NCI-H345 treated with DMSO at 0.1 percent for 48 hours (cell line): ENCODE measurements around the gene GNAI2.
A peak's percentile ranks its signal among the peaks of the same experiment; 100 is the strongest.
"Not testable (repeated sequence)": the region's sequence is repeated elsewhere in the genome, so short reads cannot be mapped to it uniquely, and the experiment has no call there.

Source experiments
- DNase-seq: peaks from one replicate; lab custom pipeline; 2025; ENCODE audit not compliant: unreplicated experiment; lab: John Stamatoyannopoulos, UW

The GNAI2 gene

DNA sequence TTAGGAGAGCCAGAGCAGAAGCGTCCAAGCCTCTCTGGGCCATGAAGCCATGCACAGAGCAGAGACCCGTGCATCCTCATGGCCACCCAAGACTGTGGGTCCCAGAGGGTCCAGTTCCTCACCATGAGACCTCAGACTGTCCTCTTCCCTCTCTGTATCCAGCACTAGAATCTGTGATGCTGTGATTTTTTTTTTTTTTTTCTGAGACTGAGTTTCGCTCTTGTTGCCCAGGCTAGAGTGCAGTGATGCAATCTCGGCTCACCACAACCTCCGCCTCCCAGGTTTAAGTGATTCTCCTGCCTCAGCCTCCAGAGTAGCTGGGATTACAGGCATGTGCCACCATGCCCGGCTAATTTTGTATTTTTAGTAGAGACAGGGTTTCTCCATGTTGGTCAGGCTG is 8.8 kb downstream of the GNAI2 start:
- DNase-seq: not testable (repeated sequence)

DNA sequence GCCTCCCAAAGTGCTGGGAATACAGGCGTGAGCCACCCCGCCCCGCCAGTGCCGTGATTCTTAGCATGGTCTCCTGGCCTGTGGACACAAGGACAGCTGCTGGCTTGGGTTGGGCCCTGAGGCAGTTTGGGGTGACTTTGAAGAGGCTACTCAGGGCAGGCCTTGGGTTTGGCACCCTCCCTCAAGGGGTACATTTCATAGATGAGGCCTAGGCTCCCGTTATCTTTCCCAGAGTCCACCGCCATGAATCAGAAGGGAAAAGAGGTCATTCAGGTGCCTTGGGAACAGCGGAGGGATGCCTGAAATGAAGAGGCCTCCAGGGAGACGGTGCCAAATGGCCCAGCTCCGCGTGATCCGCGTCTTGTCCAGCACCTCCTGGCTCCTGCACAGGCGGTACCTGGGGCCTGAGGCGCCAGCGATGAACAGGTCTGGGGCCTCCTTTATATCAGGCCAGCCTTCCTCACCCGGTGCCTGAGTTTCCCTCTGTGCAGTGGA is 9.3 kb downstream of the GNAI2 start:
- DNase-seq: no peak

DNA sequence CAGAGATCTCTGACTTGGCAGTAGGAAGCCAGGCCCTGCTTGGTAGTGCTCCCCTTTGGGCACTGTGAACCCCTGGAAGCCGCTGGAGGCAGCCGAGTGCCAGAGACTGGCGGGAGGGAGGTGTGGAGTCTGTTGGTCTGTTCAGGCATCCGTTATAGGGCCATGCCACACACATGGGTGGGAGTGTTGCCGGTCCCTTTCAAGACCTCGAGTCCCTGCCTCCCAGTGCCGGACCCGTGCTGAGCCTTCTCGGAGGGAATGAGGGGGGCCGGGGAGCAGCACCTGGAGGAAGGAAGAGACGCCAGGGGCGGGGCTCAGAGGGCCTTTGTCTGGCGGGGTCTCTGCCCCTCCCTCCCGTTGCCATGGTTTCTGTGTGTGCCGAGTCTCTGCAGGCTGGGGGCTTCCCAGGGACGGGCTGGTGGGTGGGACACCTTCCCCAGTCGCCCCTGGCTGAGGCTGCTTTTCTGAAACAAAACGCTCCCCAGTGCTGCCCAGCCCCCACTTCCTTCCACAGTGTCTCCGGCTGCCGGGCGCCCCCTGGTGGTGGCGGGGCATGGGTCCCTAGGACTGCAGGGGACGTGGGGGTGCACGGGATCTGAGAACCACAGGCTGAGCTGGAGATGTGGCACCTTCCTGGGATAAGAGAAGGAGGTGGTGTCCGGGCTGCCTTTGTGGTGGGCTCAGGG is 10.0 kb downstream of the GNAI2 start:
- DNase-seq: peak; percentile 46

DNA sequence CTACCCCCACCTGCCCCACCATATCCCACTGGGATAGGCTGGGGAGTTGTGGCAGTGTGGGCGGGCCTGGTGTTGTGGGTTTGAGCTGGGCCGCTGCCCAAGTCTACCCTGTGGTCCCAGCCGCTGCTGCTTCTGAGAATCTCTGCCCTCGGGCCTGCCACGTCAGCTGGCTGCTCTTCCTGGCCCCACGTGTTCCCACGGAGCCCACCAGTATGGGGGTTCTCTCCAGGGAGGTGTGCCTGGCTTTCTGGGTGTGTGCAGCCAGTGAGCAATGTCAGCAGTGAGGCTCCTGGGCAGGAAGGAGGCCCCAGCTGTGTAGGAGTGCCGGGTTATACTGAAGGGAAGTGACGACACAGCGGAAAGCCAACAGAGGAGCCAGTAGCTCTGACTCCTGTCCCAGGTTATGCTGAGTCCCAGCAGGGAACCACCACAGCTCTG is 10.5 kb downstream of the GNAI2 start:
- no peak for DNase-seq

DNA sequence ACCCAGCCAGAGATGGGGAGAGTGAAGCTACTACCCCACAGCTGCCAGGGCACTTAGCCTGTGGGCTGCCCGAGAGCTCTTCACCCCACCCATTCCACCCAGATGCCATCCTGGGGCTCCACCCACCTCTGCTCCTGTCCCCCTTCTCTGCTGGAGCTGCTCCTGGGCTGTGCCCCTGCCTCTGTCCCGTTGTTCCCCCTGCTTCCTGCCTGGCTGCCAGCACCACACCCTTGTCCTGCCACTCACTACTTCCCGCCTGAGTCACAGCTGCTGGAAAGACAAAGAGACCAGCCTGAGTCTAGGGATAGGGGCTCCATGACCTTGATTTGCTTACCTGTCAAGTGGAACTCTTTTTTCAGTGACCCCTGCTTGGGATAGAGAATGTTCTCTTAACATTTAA is 12.4 kb downstream of the GNAI2 start:
- DNase-seq: no peak

DNA sequence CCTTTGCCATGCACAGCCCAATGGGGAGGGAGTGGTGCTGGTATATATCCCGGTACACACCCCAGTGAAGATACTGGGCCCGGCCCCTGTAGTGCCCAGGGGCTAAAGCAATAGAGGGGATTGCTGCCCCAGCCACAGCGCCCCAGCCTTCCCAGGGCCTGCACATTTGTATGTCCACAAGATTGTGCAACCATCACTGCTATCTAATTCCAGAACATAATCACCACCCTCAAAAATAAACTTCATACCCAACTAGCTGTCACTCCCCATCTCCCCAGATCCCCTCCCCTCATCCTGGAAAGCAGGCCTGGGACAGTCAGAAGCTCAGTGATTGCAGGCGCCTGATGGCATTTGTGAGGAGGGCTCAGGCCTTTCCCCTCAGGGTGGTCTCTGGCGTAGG is 13.5 kb downstream of the GNAI2 start:
- DNase-seq: no peak

DNA sequence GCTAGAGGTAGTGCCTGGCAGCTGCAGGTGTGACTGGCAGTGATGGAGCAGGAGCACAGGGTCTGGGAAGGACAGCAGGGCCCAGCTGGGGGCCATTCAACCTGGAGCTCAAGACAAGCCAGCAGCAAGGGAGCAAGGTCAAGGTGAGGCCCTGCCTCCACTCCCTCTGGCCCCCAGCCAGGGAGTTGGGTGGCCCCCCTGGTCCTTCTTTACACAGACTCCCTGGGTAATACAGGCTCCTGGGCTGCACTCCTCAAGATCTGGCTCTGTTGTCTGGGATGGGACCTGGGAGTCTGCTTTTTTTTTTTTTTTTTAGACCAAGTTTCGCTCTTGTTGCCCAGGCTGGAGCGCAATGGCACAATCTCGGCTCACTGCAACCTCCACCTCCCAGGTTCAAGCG is 14.5 kb downstream of the GNAI2 start:
- DNase-seq: no peak

DNA sequence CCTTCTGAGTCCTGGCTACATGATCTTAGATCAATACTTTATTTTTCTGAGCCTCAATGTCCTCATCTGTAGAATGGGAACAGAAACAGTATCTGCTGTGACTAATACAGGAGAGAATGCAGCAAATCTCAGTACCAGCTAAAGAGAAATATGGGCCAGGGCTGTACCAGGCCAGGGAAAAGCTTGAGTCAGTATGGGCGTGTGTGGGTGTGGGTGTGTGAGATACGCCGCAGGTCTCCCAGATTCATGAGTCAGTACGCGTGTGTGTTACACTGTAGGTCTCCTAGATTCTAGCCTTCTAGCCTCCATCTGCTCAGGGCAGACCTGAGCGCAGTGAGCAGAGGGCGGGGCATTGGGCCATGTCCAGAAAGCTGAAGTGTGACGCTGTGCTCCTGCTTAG is 15.2 kb downstream of the GNAI2 start:
- no peak for DNase-seq

DNA sequence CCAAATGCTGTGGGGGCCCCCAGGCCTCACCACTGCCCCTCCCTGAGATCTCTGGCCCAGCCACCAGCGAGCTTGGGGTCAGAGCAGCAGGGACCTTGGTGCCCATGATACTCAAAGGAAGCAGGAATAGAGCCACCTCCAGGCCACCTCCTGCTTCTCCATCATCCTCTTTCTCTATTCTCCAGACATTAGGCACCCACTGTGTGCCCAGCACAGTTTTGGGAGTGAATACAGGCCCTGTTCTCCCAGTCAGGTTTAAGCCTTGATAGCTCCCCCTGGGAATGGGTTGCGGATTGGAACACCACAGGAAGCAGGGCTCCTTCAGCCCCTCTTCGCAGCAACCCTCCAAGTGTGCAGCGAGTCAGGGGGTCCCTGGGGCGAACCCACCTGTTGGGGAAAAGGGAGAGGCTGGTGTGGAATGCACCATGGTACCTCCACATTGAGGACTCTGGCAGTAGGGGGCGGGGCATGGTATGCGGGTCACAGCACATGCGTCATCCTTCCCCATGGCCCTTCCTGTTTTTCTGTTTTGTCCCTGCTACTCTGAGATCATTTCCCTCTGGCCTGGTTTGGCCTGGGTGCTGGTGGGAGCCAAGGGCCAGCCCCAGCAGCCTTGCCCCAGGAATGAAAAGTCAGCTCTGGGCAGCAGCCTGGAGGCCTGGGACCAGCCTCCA is 18.7 kb downstream of the GNAI2 start:
- no peak for DNase-seq

DNA sequence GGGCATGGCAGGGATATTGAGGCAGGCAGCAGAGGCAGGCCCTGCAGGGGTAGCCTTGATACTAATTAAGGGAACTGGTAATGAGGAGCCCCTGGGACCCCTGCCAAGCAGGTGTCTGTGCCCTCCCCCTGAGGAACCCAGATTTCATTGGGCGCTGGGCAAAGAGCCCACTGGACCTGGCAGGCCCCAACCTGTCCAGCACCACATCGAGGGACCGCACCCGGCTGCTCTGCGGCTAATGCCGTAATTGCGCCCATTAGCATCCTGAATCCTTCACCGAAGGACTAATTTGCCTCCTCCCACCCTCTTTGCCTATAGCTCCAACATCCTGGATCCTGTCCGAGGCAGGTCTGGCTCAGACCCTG is 19.2 kb downstream of the GNAI2 start:
- no peak for DNase-seq

DNA sequence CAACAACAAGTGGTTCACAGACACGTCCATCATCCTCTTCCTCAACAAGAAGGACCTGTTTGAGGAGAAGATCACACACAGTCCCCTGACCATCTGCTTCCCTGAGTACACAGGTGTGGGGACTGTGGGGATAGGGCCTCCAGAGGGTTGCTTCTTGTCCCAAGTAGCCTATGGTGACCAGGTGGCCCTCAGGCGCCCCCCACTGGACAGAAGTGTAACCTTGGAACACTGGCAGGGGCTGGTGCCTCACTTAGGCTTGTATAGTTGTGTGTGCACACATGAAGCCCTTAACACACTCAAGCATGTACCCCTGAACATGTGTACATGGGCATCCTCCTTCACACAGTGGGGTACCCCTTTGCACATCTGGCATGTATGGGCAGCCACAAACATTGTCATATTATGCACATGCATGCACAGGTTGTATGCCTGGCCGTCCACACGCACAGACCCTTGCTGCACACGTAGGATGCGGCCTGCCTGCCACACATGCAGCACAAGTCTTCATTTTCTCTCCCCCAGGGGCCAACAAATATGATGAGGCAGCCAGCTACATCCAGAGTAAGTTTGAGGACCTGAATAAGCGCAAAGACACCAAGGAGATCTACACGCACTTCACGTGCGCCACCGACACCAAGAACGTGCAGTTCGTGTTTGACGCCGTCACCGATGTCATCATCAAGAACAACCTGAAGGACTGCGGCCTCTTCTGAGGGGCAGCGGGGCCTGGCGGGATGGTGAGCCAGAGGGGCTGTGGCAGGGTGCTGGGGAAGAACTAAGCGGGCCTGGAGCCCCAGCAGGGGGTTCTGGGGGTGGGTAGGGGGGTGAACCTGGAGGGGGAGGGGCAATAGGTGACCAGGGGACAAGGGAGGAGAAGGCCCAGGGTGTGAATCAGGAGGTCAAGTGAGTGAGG is 21.2 kb downstream of the GNAI2 start:
- no peak for DNase-seq

DNA sequence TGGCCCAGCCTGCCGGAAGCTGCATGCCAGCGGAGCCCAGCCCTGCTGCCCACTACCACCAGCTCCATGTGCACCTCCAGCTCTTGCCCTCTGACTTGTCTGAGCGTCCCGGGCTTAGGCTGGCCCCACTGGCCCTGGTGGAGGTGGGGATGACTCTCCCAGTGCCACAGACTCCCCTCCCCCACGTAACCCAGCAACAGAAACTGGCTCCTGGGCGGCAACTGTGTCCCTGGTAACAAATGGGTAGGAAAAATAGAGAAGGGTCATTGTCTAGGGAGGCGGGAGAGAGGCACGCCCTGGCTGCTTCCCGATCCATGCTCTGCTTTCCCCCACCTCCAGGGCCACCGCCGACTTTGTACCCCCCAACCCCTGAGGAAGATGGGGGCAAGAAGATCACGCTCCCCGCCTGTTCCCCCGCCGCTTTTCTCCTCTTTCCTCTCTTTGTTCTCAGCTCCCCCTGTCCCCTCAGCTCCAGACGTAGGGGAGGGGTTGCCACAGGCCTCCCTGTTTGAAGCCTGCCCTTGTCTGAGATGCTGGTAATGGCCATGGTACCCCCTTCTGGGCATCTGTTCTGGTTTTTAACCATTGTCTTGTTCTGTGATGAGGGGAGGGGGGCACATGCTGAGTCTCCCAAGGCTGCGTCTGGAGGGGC is 22.2 kb downstream of the GNAI2 start:
- DNase-seq: no peak

DNA sequence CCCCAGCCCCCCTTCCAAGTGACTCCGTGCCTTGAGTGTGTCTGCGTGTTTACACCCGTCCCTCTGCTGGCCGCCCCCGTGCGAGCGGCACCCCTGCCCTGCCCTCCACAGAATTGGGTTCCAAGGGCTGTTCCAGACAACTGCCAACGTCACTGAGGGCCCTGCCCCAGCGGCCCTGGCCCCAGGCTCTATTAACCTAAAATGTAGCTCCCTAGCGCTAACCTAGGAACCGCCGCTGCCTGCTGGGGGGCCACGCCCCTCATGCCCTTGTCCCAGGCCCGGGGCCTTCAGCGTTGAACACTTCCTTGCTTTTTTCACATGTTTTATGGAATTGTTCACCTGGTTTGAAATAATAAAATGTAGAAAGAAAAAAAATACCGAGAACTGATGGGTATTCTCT is 23.0 kb downstream of the GNAI2 start:
- DNase-seq: no peak

DNA sequence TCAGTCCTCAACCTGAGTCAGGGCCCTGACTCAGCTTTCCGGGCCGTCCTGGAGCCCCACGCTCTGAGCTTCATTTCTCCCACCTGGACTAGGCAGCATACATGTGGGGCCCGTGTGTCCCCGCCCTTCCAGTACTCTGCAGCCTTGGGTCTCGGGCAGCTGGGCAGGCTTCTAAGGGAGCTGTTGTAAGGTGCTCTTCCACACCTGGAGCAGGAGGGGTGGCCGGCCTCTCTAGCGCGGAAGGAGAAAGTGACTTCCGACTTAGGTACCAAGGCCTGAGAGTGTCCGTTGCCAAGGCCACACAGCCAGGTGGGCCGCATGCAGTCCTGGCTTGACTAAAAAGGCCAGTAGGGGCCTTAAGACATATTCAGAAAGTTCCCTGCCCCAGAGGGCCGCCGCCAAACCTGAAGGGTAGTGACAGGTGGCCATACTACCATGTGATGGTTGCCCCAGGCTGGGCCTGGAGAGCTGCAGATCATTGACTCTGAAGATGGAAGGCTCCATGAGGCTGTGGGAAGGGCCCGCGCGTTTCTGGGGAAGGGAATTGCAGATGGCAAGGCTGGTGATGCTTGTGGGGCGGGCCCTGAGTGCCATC is 23.5 kb downstream of the GNAI2 start:
- peak; percentile 28 for DNase-seq

DNA sequence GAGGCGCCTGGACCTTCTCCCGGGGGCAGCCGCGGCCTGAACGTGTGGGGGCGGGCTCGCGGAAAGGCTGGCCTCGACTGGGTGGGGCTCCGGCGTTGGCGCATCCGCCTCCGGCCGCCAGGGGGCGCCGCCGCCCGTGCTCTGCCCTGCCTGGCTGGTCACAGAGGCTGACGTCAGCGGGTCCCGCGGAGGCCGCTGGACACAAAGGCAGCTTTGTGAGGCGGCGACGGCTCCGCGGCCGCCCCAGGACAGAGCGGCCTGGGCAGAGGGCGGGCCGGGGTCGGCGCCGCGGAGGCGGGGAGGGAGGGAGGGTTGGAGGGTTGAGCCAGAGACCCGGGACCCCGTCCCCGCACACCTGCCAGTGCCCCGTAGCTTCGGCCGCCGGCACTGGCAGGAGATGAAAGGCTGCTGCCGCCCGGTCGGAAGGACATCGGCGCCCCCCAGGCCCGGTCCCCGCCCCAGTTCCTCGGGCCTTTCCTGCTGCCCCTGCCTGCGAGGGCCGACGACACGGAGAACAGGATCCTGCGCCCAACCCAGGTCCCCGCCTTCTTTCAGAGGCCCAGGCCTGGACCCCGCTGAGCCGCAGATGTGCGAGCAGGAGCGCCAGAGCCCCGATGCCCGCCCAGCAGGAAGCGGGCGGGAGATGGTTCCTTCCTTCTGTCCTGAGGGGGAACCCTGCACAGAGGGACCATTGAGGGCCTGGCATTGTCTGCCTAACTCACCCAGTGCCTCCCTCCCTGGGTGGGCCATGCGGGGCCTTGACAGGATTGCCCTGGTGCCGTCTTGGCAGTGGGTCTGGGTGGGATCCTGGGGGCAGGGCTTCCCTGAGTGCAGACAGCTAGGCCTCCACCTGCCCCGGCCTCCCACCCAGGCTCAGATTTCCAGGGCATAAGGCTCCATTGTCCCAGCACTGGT is 24.3 kb downstream of the GNAI2 start:
- peak; percentile 49 for DNase-seq

DNA sequence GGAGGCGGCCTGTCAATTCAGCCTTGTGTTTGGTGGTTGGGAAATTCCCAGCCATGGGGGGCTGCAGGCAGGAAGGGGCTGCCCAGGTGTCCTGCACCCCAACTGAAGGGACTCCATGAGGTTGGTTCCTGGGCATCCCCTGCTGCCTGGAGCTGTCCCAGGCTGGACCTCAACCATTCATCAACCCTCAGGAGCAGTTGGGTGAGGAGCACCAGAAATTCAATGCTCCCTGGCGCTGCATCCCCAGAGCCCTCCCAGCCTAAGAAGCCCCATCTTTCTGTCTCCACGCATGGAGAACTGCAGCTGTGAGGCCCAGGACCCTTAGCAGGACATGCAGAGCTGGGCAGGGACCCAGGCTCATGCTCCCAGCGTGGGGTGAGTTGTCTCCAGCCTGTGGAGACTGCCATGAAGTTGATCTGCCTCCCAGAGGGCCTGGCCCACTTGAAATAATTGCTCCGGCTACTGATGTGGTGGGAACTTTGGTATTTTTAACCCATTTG is 25.0 kb downstream of the GNAI2 start:
- DNase-seq: no peak

DNA sequence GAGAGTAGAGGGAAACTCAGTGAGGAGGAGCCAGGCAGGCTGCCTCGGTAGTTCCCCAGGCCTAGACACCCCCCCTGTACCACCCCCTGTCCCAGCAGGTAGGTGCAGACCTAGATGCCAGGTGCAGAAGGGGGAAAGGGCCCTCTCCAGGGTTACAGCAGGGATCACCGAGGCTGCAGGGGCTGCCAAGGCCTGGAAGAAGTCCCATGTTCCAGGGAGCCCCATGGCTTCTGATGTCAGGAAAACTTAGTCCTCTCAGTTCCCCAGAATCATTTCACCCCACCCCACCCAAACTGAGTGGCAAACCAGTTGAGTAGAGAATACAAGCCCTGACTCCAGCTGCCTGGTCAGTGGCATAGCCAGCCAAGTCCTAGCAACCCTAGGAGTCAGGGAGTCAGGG is 25.5 kb downstream of the GNAI2 start:
- no peak for DNase-seq

DNA sequence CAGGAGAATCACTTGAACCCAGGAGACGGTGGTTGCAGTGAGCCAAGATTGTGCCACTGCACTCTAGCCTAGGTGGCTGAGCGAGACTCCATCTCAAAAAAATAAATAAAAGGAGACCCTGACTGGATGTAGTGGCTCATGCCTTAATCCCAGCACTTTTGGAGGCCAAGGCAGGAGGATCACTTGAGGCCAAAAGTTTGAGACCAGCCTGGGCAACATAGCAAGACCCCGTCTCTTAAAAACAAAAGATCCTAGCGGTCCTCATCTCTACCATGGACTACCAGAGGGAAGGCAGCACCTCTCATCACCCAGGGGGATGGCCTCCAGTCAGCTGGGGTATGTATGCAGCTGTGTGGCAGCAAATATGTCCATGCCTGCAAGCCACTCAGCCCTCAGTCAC is 26.2 kb downstream of the GNAI2 start:
- not testable (repeated sequence) for DNase-seq

DNA sequence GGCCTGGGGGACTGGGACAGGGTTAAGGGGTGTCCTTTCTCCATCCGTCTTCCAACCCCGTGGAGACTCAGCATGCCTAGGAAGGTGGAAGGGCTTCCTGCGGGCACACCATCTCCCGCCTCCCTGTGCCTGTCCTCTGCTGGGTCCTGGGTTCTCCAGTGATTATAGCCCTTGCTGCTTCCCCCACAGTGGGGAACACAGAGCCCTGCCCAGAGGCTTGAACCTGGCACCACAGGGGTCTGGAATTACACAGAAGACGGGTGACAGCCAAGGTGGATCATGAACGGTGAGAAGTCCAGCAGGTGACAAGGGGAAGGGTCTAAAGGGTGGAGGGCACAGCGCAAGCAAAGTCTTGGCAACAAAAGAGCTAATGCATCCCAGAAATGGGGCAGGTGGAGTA is 26.8 kb downstream of the GNAI2 start:
- DNase-seq: no peak
